Cardiac muscle cell (in vitro differentiated cells and primary cell): ENCODE measurements around the gene DBNDD1. TPM values are rescaled to one million over a fixed set of nuclear protein-coding genes. Genes with fewer than 3 reads are reported as not detected.

ENCODE experiments used
- DNase-seq, 2 donors: peaks; one replicate each; pipeline versions ENCODE4 v3.0.0 to v3.0.0-alpha.2; 2010 to 2017; ENCODE audit warnings: low read depth in 1 of 2, low spot score in 1 of 2
- H3K27ac ChIP-seq: fragments of 200-600 bp; sonication (generic); 2 replicates; pipeline ENCODE4 v1.5.1; 2016
- H3K27me3 ChIP-seq: fragments of 200-600 bp; sonication (generic); 2 replicates; pipeline ENCODE4 v1.6.0; 2016; ENCODE audit warnings: control low read depth
- H3K36me3 ChIP-seq: fragments of 200-600 bp; sonication (generic); 2 replicates; pipeline ENCODE4 v1.5.1; 2016; ENCODE audit warnings: control low read depth
- H3K4me1 ChIP-seq: fragments of 200-600 bp; sonication (generic); 2 replicates; pipeline ENCODE4 v1.8.1; 2017; ENCODE audit warnings: low read depth, mild to moderate bottlenecking, mixed run types
- H3K4me3 ChIP-seq: fragments of 200-600 bp; sonication (generic); 2 replicates; pipeline ENCODE4 v1.5.1; 2016; ENCODE audit warnings: mild to moderate bottlenecking
- H3K9me3 ChIP-seq: fragments of 200-600 bp; sonication (generic); 2 replicates; pipeline ENCODE4 v1.5.1; 2017; ENCODE audit warnings: low read depth, mild to moderate bottlenecking, control low read depth
- polyA plus RNA-seq: library from polyadenylated mRNA; unstranded; fragments of >200 nt; fragmentation: Nextera tagmentation; extraction: Ambion mirVana; gene quantifications from 2 replicates; pipeline ENCODE4 v1.2.1, GENCODE V29; 2016
- total RNA-seq: library from RNA; depleted of rRNA; stranded (reverse); fragments of >200 nt; gene quantifications from 2 replicates; pipeline ENCODE4 v1.2.3, GENCODE V29; 2016
- TF ChIP-seq, protein P1 (sequence below): IDR thresholded peaks from 2 replicates; pipeline ENCODE4 v1.5.1; 2012; ENCODE audit warnings: low read depth, mild to moderate bottlenecking, low read length

Gene DBNDD1
- total and polyA plus RNA-seq, 2 experiments from 2014 or later: 5.1 to 5.9 TPM

DNA sequence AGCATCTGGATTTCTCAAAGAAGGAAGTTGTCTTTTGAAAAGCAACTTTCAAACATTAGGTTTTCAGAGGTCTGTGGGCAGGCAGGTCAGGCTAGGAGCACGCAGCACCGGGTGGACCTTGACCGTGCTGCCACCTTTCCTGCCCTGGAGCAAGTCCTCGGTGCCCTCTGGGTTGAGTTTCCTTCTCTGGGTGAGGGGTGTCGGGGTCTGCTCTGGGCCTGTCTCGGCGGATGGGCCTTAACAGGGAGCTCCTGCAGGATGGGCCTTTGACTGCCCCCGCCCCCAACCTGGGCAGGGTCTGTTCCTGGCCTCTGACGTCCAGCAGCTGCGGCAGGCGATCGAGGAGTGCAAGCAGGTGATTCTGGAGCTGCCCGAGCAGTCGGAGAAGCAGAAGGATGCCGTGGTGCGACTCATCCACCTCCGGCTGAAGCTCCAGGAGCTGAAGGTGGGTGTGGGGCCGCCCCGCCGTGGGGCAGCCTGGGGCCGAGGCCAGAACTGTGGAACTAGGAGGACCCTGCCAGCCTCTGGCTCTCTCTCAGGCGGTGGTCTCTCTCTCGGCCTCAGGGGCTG, 62.0 kb downstream of the DBNDD1 start:
- Histone ChIP-seq H3K27ac (no peak overlapping the region), H3K4me1 (no peaks in the 10 kb centered on the region), H3K9me3 (no peaks in the 10 kb centered on the region), H3K36me3 (peaks cover 13% of the 10 kb centered on the region), H3K27me3 (no peaks in the 10 kb centered on the region), H3K4me3 (no peak overlapping the region)
- DNase-seq: no peak
- TF ChIP-seq, protein P1, sequence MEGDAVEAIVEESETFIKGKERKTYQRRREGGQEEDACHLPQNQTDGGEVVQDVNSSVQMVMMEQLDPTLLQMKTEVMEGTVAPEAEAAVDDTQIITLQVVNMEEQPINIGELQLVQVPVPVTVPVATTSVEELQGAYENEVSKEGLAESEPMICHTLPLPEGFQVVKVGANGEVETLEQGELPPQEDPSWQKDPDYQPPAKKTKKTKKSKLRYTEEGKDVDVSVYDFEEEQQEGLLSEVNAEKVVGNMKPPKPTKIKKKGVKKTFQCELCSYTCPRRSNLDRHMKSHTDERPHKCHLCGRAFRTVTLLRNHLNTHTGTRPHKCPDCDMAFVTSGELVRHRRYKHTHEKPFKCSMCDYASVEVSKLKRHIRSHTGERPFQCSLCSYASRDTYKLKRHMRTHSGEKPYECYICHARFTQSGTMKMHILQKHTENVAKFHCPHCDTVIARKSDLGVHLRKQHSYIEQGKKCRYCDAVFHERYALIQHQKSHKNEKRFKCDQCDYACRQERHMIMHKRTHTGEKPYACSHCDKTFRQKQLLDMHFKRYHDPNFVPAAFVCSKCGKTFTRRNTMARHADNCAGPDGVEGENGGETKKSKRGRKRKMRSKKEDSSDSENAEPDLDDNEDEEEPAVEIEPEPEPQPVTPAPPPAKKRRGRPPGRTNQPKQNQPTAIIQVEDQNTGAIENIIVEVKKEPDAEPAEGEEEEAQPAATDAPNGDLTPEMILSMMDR: no peak

DNA sequence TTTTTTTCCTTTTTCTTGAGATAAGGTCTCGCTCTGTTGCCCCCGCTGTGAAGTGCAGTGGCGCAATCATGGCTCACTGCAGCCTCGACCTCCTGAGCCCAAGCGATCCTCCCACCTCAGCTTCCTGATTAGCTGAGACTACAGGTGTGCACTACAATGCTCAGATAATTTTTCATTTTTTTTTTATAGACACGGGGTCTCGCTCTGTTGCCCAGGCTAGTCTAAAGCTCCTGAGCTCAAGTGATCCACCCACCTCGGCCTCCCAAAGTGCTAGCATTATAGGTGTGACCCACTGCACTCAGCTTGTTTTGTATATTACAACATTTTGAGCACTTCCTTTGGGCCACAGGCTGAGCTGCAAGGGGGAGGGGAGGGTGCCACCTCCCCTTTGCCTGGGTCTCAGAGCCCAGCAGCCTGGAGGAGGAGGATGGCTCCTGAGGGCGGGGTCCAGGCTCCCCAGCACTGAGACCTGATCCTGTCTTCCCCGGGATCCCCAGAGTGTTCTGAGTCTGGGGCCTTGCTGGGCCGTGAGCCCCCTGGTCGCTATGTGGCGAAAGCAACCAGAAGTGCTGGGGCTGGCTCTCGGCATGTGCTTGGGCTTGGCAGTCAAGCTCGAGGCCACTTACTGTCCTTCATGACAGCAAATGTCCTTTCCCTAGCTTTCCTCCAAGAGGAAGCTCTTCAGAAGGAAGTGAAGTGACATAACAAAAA, 62.6 kb downstream of the DBNDD1 start:
- TF ChIP-seq, protein P1: no peak
- no peak for DNase-seq
- H3K36me3 ChIP-seq: peaks cover 13% of the 10 kb centered on the region

DNA sequence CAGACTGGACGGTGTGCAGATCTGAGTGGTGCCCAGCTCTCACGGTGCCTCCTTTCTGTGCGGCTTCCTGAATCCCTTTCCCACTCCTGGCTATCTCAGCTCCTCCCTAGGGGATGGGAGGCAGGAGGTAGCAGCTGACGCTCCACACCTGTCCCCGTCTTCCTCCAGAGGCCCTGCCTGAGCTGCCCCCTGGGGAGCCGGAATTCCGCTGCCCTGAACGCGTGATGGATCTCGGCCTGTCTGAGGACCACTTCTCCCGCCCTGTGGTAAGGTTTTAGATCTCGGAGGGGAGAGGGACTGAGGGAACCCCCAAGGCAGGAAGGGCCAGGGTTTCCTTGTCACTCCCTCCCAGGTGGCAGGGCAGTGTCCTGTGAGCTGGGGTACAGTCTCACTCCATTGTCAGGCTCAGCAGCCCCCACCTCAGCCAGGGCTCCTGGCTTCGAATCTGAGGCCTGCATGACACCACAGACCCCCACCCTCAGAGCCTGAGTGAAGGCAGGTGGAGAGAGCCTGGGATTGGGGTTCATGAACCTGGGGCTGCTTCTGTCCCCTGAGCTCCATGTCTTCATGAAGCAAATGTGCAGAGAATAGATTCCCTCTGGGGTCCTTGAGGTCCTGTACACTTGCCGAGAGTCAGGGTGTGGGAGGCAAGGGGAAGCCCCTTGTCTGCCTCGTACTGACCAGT, 64.1 kb downstream of the DBNDD1 start:
- Histone ChIP-seq H3K27ac (no peak overlapping the region), H3K4me3 (no peak overlapping the region), H3K9me3 (no peaks in the 10 kb centered on the region), H3K4me1 (no peaks in the 10 kb centered on the region), H3K36me3 (peaks cover 9% of the 10 kb centered on the region), H3K27me3 (no peaks in the 10 kb centered on the region)
- TF ChIP-seq, protein P1: no peak
- DNase-seq: no peak

More for the DNA sequence above, 62.6 kb downstream of the DBNDD1 start:
- no peaks in the 10 kb centered on the region for H3K4me1 ChIP-seq
- H3K27me3 ChIP-seq: no peaks in the 10 kb centered on the region
- no peak overlapping the region for H3K4me3 ChIP-seq
- no peak overlapping the region for H3K27ac ChIP-seq
- no peaks in the 10 kb centered on the region for H3K9me3 ChIP-seq

Other genes with a start within 250 kb of the DBNDD1 start
- 20.7 and 26.2 TPM in 2 replicates for gene FANCA, start 202.8 kb downstream of the DBNDD1 start, total RNA-seq
- 17.6 and 20.1 TPM in 2 replicates for gene FANCA, start 202.8 kb downstream of the DBNDD1 start, polyA plus RNA-seq
- gene SPIRE2, start 191.0 kb downstream of the DBNDD1 start, total RNA-seq: 4.1 and 7.8 TPM in 2 replicates
- 3.8 and 5.1 TPM in 2 replicates for gene SPIRE2, start 191.0 kb downstream of the DBNDD1 start, polyA plus RNA-seq
- gene TCF25, start 145.9 kb downstream of the DBNDD1 start, total RNA-seq: 206 and 300 TPM in 2 replicates
- 229 and 239 TPM in 2 replicates for gene TCF25, start 145.9 kb downstream of the DBNDD1 start, polyA plus RNA-seq
- 7.2 and 7.7 TPM in 2 replicates for gene MC1R, start 100.6 kb downstream of the DBNDD1 start, total RNA-seq
- 3.9 and 9.6 TPM in 2 replicates for gene MC1R, start 100.6 kb downstream of the DBNDD1 start, polyA plus RNA-seq
- gene TUBB3, start 96.1 kb downstream of the DBNDD1 start, total RNA-seq: 4.6 and 16.1 TPM in 2 replicates
- 5.5 and 7.5 TPM in 2 replicates for gene TUBB3, start 96.1 kb downstream of the DBNDD1 start, polyA plus RNA-seq
- 92.0 and 165 TPM in 2 replicates for gene DEF8, start 70.7 kb downstream of the DBNDD1 start, total RNA-seq
- gene DEF8, start 70.7 kb downstream of the DBNDD1 start, polyA plus RNA-seq: 56.3 and 67.8 TPM in 2 replicates
- not detected in 2 replicates for gene PRDM7, start 57.9 kb upstream of the DBNDD1 start, total RNA-seq
- not detected in 2 replicates for gene PRDM7, start 57.9 kb upstream of the DBNDD1 start, polyA plus RNA-seq